HepG2 (cell line): ENCODE measurements around the gene TMEM204. TPM values are rescaled to one million over a fixed set of nuclear protein-coding genes. Genes with fewer than 3 reads are reported as not detected.

Experiments used
- ATAC-seq: fragments of 200-7000 bp; cut with Tn5 transposase; 3 replicates; pipeline ENCODE4 v1.9.1; 2020; ENCODE audit warnings: mild to moderate bottlenecking, moderate library complexity
- BruUV-seq: library from RNA; stranded (reverse); fragments of 400-500 nt; replicated peaks from 2 replicates; lab custom pipeline; 2021; lab: Mats Ljungman, UMichigan
- CTCF ChIA-PET: fragments of 300-600 bp; formaldehyde crosslinking; extraction: SDS; loops from one replicate; lab custom pipeline; 2021; ENCODE audit warnings: low total read pairs, inconsistent platforms, low intra/inter-chr PET ratio; lab: Yijun Ruan, JAX
- POLR2A ChIA-PET: fragments of 350-600 bp; sonication (Branson Sonifier 250); formaldehyde crosslinking; loops from one replicate; lab custom pipeline; 2020; ENCODE audit warnings: antibody characterized with exemption, inconsistent platforms; lab: Yijun Ruan, JAX
- DNase-seq: peaks from one replicate; pipeline ENCODE4 v3.0.0-alpha.2; 2015; ENCODE audit warnings: low spot score
- FAIRE-seq: peaks from 3 replicates; lab custom pipeline; 2011; peaks lifted over from hg19 to GRCh38; lab: Jason Lieb, UNC
- H2AFZ ChIP-seq: one replicate; pipeline ENCODE4 v1.6.1; 2011; ENCODE audit warnings: low read length, inconsistent platforms
- H3K27ac ChIP-seq: fragments of 300-600 bp; 3 replicates; pipeline ENCODE4 v1.8.0; 2011; ENCODE audit warnings: mixed run types, mild to moderate bottlenecking, mixed read lengths, low read length, inconsistent platforms; ENCODE audit not compliant: insufficient read depth; ENCODE audit errors: extremely low read length
- H3K27me3 ChIP-seq, 2 experiments: fragments of 200-600 bp in 1 of 2; 2 replicates in 1 of 2; 3 replicates in 1 of 2; pipeline versions ENCODE4 v1.6.0 to v1.8.0; 2011; ENCODE audit warnings: low read length in 2 of 2, mild to moderate bottlenecking in 2 of 2, moderate library complexity in 2 of 2, inconsistent platforms in 1 of 2; ENCODE audit not compliant: insufficient read depth in 2 of 2, control insufficient read depth in 1 of 2
- H3K36me3 ChIP-seq, 2 experiments: fragments of 200-600 bp in 1 of 2; replicated peaks in 1 of 2; 2 replicates in 1 of 2; 3 replicates in 1 of 2; pipeline versions ENCODE4 v1.5.1 to v1.8.0; 2011; ENCODE audit warnings: low read length in 2 of 2, inconsistent platforms in 1 of 2; ENCODE audit not compliant: insufficient read depth in 2 of 2, control insufficient read depth in 1 of 2
- H3K4me1 ChIP-seq: 2 replicates; pipeline ENCODE4 v1.5.1; 2012; ENCODE audit warnings: low read length, inconsistent platforms; ENCODE audit not compliant: insufficient read depth
- H3K4me2 ChIP-seq: 2 replicates; pipeline ENCODE4 v1.6.0; 2011; ENCODE audit warnings: low read depth, low read length, inconsistent platforms
- H3K4me3 ChIP-seq, 3 experiments: fragments of 200-600 bp in 1 of 3; sonication (generic), shearing (Covaris generic) in 1 of 3; replicated peaks in 1 of 3; 2 replicates each; pipeline ENCODE4 v1.5.1; 2011 to 2016; ENCODE audit warnings: low read length in 3 of 3, inconsistent platforms in 2 of 3, low read depth in 2 of 3, mild to moderate bottlenecking in 2 of 3, control low read depth in 1 of 3, mixed read lengths in 1 of 3; ENCODE audit not compliant: insufficient read depth in 1 of 3
- H3K79me2 ChIP-seq: one replicate; pipeline ENCODE4 v1.6.1; 2011; ENCODE audit warnings: low read length, inconsistent platforms; ENCODE audit not compliant: insufficient read depth
- H3K9ac ChIP-seq: 2 replicates; pipeline ENCODE4 v1.6.0; 2011; ENCODE audit warnings: mild to moderate bottlenecking, low read depth, low read length, inconsistent platforms; ENCODE audit not compliant: insufficient read depth
- H3K9me3 ChIP-seq: 2 replicates; pipeline ENCODE4 v1.5.1; 2012; ENCODE audit warnings: mild to moderate bottlenecking, low read length
- H4K20me1 ChIP-seq: 2 replicates; pipeline ENCODE4 v1.6.0; 2011; ENCODE audit warnings: inconsistent platforms, mild to moderate bottlenecking, low read length, moderate library complexity; ENCODE audit not compliant: insufficient read depth
- ATF7 ChIP-seq, 2 experiments: fragments of 450-650 bp in 1 of 2; sonication (generic) in 1 of 2; formaldehyde crosslinking in 1 of 2; IDR thresholded peaks; 2 replicates each; pipeline versions ENCODE4 v1.4.0 to v1.6.1; 2016 to 2020; ENCODE audit warnings: antibody characterized with exemption in 1 of 2, mild to moderate bottlenecking in 1 of 2, missing genetic modification reagents in 1 of 2
- CREBL2 ChIP-seq: sonication (generic); formaldehyde crosslinking; IDR thresholded peaks from 2 replicates; pipeline ENCODE4 v1.8.1; 2023; ENCODE audit warnings: missing genetic modification reagents, mild to moderate bottlenecking, borderline replicate concordance
- CSRNP1 ChIP-seq: sonication (generic); formaldehyde crosslinking; IDR thresholded peaks from 2 replicates; pipeline ENCODE4 v1.8.1; 2023; ENCODE audit warnings: mild to moderate bottlenecking, missing genetic modification reagents
- IKZF4 ChIP-seq: sonication (generic); formaldehyde crosslinking; IDR thresholded peaks from 2 replicates; pipeline ENCODE4 v1.5.1; 2020; ENCODE audit warnings: borderline replicate concordance, mild to moderate bottlenecking, low read depth, missing genetic modification reagents; ENCODE audit errors: not compliant biosample characterization
- JUNB ChIP-seq: sonication (generic); formaldehyde crosslinking; IDR thresholded peaks from 2 replicates; pipeline ENCODE4 v1.8.0; 2022; ENCODE audit warnings: missing genetic modification reagents, mild to moderate bottlenecking, borderline replicate concordance
- MAF1 ChIP-seq: sonication (generic); formaldehyde crosslinking; IDR thresholded peaks from 2 replicates; pipeline ENCODE4 v1.5.0; 2020; ENCODE audit warnings: missing genetic modification reagents, borderline replicate concordance
- RXRA ChIP-seq: sonication (generic); formaldehyde crosslinking; IDR thresholded peaks from 2 replicates; pipeline ENCODE4 v1.5.1; 2020; ENCODE audit warnings: missing genetic modification reagents
- SOX13 ChIP-seq, 3 experiments: fragments of 450-650 bp in 1 of 3; sonication (generic) in 1 of 3; formaldehyde crosslinking in 1 of 3; IDR thresholded peaks in 2 of 3; conservative IDR thresholded peaks in 1 of 3; 2 replicates each; pipeline versions ENCODE4 v1.5.0 to v1.6.1; 2016 to 2020; ENCODE audit warnings: antibody characterized with exemption in 1 of 3, mild to moderate bottlenecking in 1 of 3, missing compliant biosample characterization in 1 of 3, missing genetic modification reagents in 1 of 3, moderate library complexity in 1 of 3
- SRY ChIP-seq: sonication (generic); formaldehyde crosslinking; IDR thresholded peaks from 2 replicates; pipeline ENCODE4 v1.8.0; 2022; ENCODE audit warnings: mild to moderate bottlenecking, missing genetic modification reagents
- ZNF383 ChIP-seq: sonication (generic); formaldehyde crosslinking; IDR thresholded peaks from 2 replicates; pipeline ENCODE4 v1.4.0; 2020; ENCODE audit warnings: missing genetic modification reagents, mild to moderate bottlenecking, borderline replicate concordance
- ZNF576 ChIP-seq: sonication (generic); formaldehyde crosslinking; IDR thresholded peaks from 2 replicates; pipeline ENCODE4 v1.4.0; 2020; ENCODE audit warnings: mild to moderate bottlenecking, missing genetic modification reagents
- ZNF713 ChIP-seq: sonication (generic); formaldehyde crosslinking; IDR thresholded peaks from 2 replicates; pipeline ENCODE4 v1.4.0; 2020; ENCODE audit warnings: mild to moderate bottlenecking, missing genetic modification reagents
- whole genome bisulfite sequencing: methylation state at CpG from one replicate; pipeline ENCODE4 v1.1.6; 2017; ENCODE audit warnings: low lambda C conversion rate; 5-methylcytosine and 5-hydroxymethylcytosine counted together
- in situ Hi-C: cut with HindIII; loops from 2 replicates; pipeline ENCODE4 v1.10.0; 2017; ENCODE audit warnings: low pct_unique_long_range_greater_than_20kb; ENCODE audit not compliant: extremely low pct_ligation_motif_present
- intact Hi-C: fragments of 100-400 bp; cut with micrococcal nuclease; formaldehyde crosslinking; loops from one replicate; pipeline ENCODE4 v1.10.0; 2022; ENCODE audit not compliant: unreplicated experiment
- polyA plus RNA-seq, 8 experiments: library from polyadenylated mRNA; depleted of rRNA in 3 of 8; stranded (reverse) in 7 of 8; unstranded in 1 of 8; fragments of >200 nt; fragmentation: Illumina TruSeq in 4 of 8; extraction: Trizol in 4 of 8; gene quantifications; 2 replicates each; pipeline versions ENCODE4 v1.2.1 to v1.2.3, GENCODE V29; 2011 to 2016; ENCODE audit warnings: low read depth in 4 of 8, missing spikeins in 1 of 8, mixed read lengths in 1 of 8; ENCODE audit not compliant: insufficient read depth in 1 of 8
- total RNA-seq, 5 experiments: library from RNA; depleted of rRNA; stranded (reverse); fragments of >200 nt; fragmentation: Illumina TruSeq; extraction: Trizol; gene quantifications; 2 replicates each; pipeline ENCODE4 v1.2.3, GENCODE V29; 2016; ENCODE audit warnings: low read depth in 1 of 5
- TF ChIP-seq, protein P1 (sequence below): sonication (generic); formaldehyde crosslinking; IDR thresholded peaks from 2 replicates; pipeline ENCODE4 v1.5.1; 2020; ENCODE audit warnings: mild to moderate bottlenecking, missing genetic modification reagents, moderate library complexity

TMEM204 gene
- total and polyA plus RNA-seq, 2 of the 13 experiments (the other 11 are each of a cell fraction or from before 2014, with no cell fraction given): not detected

DNA sequence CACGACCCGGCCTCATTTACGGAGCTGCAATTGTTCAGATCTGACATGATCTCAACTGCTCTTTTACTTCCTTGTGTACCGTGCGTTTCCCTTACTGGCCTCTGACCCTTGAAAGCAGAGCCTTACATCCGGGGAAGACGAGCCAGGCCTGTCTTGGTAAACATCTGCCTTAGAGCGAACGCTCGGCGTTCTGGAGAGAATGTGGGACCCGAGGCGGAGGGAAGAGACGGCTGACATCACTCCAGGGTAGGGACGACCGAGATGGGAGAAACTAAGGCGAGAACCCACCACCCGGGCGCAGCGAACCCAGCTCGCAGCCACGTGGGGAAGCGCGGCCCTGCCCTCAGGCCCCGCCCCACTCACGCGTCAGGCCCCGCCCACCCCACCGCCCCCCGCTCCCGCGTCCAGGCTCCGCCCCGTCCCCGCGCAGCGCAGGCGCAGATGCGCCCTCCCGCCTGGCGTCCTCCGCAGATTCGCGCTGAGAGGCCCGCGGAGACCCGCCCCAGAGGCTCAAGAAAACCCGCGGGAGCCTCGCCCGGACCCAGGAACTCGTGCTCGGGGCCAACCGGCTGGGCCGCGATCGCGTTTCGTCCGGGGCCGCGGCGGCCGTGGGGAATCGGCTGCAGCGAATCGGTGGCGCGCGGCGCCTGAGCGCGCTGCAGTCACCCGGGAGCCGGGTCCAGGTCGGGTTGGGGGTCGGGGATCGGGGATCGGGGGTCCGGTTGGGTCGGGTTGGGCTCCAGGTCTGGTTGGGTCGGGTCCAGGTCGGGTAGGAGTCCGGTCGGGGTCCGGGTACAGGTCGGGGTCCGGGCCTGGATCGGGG lies 40.3 kb upstream of the TMEM204 start, which contains the start of gene TELO2 (continued):
- TF ChIP-seq MAF1: no peak
- peak; percentile 39 for TF ChIP-seq IKZF4
- no peak for TF ChIP-seq JUNB (CRISPR knock-in tag)
- no peak for TF ChIP-seq ATF7 (IDR thresholded peaks at IDR 0.05)
- TF ChIP-seq ATF7 (CRISPR knock-in tag; IDR thresholded peaks at IDR 0.05): no peak
- TF ChIP-seq ZNF713 (CRISPR knock-in tag): no peak
- TF ChIP-seq, protein P1, sequence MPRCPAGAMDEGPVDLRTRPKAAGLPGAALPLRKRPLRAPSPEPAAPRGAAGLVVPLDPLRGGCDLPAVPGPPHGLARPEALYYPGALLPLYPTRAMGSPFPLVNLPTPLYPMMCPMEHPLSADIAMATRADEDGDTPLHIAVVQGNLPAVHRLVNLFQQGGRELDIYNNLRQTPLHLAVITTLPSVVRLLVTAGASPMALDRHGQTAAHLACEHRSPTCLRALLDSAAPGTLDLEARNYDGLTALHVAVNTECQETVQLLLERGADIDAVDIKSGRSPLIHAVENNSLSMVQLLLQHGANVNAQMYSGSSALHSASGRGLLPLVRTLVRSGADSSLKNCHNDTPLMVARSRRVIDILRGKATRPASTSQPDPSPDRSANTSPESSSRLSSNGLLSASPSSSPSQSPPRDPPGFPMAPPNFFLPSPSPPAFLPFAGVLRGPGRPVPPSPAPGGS (CRISPR knock-in tag): no peak
- no peak for TF ChIP-seq RXRA (CRISPR knock-in tag)
- TF ChIP-seq, all 625 proteins: peak for 164

GRCh38 chr16:1493746-1494094 lies 39.7 kb upstream of the TMEM204 start:
- no peak overlapping the region for H2AFZ ChIP-seq
- in situ Hi-C loops: no loop called here
- H3K4me1 ChIP-seq: peaks cover 30% of the 10 kb centered on the region
- peak overlapping the region; percentile 75 for H3K4me2 ChIP-seq
- CTCF ChIA-PET: no interaction called here
- H3K36me3 ChIP-seq: peaks cover 2 to 15% of the 10 kb centered on the region in 2 experiments; a peak in 2 of 5 replicates
- TSS peak; percentile 79 for BruUV-seq
- H4K20me1 ChIP-seq: no peaks in the 10 kb centered on the region
- H3K4me3 ChIP-seq: peak overlapping the region; percentile 89 to 95 (median 95)
- H3K27me3 ChIP-seq: peaks cover 2 to 10% of the 10 kb centered on the region in 2 experiments; a peak in 2 of 5 replicates
- peaks cover 3% of the 10 kb centered on the region for H3K79me2 ChIP-seq
- peak; percentile 26 for ATAC-seq
- no peak for FAIRE-seq
- POLR2A ChIA-PET: interaction anchor here (2.2 kb wide), 2 partner anchors 11 to 213 kb away, joined by 4 to 5 read pairs; partner anchors contain the start of gene MAPK8IP3
- no peak for DNase-seq
- intact Hi-C loops: no loop called here
- H3K9me3 ChIP-seq: no peaks in the 10 kb centered on the region
- H3K9ac ChIP-seq: peak overlapping the region; percentile 96
- WGBS: 2% methylated on average over 8 of the region's 30 CpGs
- peak overlapping the region; percentile 87 for H3K27ac ChIP-seq
- TF ChIP-seq SOX13 (IDR thresholded peaks at IDR 0.05): no peak
- no peak for TF ChIP-seq SOX13 (CRISPR knock-in tag; conservative IDR thresholded peaks at IDR 0.05 in 1 of 2, IDR thresholded peaks at IDR 0.05 in 1 of 2)
- TF ChIP-seq SRY (CRISPR knock-in tag): no peak
- TF ChIP-seq ZNF576 (CRISPR knock-in tag): no peak
- no peak for TF ChIP-seq CREBL2 (CRISPR knock-in tag)
- 0 out of 2 replicates have a peak, but pooled peaks have one; percentile 39 for TF ChIP-seq CSRNP1
- TF ChIP-seq ZNF383: no peak
